ENCODE data around the gene NTN5. TPM values are rescaled to one million over a fixed set of nuclear protein-coding genes. Genes with fewer than 3 reads are reported as not detected.

The NTN5 gene
- total and polyA plus RNA-seq, 9 of the 15 experiments (the other 6 are each of a cell fraction or from before 2014, with no cell fraction given): not detected

GRCh38 chr19:48639483-48640375 is 33.1 kb downstream of the NTN5 start:
- H3K27ac ChIP-seq (ENCODE audit: extremely low read depth, low read depth, low read length): peak overlapping the region; percentile 91
- CTCF ChIA-PET (ENCODE audit: low intra/inter-chr PET ratio): interaction anchor here (0.7 kb wide), 1 partner anchor 145 kb away, joined by 3 read pairs; no protein-coding TSS in a partner anchor
- FAIRE-seq (peak; percentile 64), DNase-seq (ENCODE audit: extremely low read depth in 1 of 4, low spot score in 3 of 4) (peak; percentile 54 to 81 (median 61)), ATAC-seq (peak; percentile 7)
- H3K4me3 ChIP-seq: peak overlapping the region; percentile 51
- H3K9me3 ChIP-seq (replicated peaks; ENCODE audit: control insufficient read depth, insufficient read depth, low read depth, low read length): no peaks in the 10 kb centered on the region
- H4K20me1 ChIP-seq (replicated peaks; ENCODE audit: control insufficient read depth, insufficient read depth, low read length): 0 out of 2 replicates have a peak, but pooled peaks cover 4% of the 10 kb centered on the region
- peaks cover 30 to 56% of the 10 kb centered on the region in 2 experiments for H3K4me1 ChIP-seq (replicated peaks in 1 of 2; ENCODE audit: control insufficient read depth in 2 of 2, insufficient read depth in 2 of 2, low read length in 2 of 2)
- no peaks in the 10 kb centered on the region for H3K27me3 ChIP-seq (ENCODE audit: control insufficient read depth in 2 of 2, insufficient read depth in 2 of 2, low read length in 2 of 2)
- BruUV-seq (replicated peaks): TSS peak; percentile 76
- peak overlapping the region; percentile 100 for H3K4me2 ChIP-seq (ENCODE audit: insufficient read depth, low read length)
- H2AFZ ChIP-seq (ENCODE audit: low read depth, low read length): peak overlapping the region; percentile 93
- POLR2A ChIA-PET: interaction anchor here (0.6 to 1.6 kb wide), 9 partner anchors 8 to 354 kb away, joined by 3 to 7 read pairs (median 3); partner anchors contain the start of genes RPL18, RUVBL2 and SPHK2
- 2% methylated on average over 31 of the region's 33 CpGs for WGBS (ENCODE audit: insufficient coverage, low coverage, missing lambda C conversion rate)
- H3K9me1 ChIP-seq (ENCODE audit: control insufficient read depth, insufficient read depth, low read length): no peaks in the 10 kb centered on the region
- H3K79me2 ChIP-seq (ENCODE audit: control insufficient read depth, insufficient read depth, low read length): peaks cover 27% of the 10 kb centered on the region; the same call in 2 of the 3 replicates
- peak overlapping the region; percentile 78 to 94 for H3K9ac ChIP-seq (ENCODE audit: insufficient read depth in 1 of 2, low read depth in 2 of 2, low read length in 2 of 2)
- in situ Hi-C loops (cut with MboI): loop anchor here (5.0 to 10.0 kb wide), 2 partner anchors 198 to 335 kb away; partner anchors contain the start of gene HSD17B14
- no peaks in the 10 kb centered on the region for H3K36me3 ChIP-seq (ENCODE audit: control insufficient read depth, insufficient read depth, low read length)
- intact Hi-C loops (cut with micrococcal nuclease): no loop called here
- TF ChIP-seq SMAD2 (IDR thresholded peaks at IDR 0.05; ENCODE audit: low read depth, low read length) (no peak), ZBED1 (IDR thresholded peaks at IDR 0.05) (0 out of 2 replicates have a peak, but pooled peaks have one; percentile 41), SP1 (CRISPR knock-in tag; IDR thresholded peaks at IDR 0.05) (peak; percentile 28), ATF3 (IDR thresholded peaks at IDR 0.05) (peak; percentile 62), ATF3 (CRISPR knock-in tag; conservative IDR thresholded peaks at IDR 0.05) (0 out of 2 replicates have a peak, but pooled peaks have one; percentile 55), ZNF263 (CRISPR knock-in tag; IDR thresholded peaks at IDR 0.05; ENCODE audit: borderline replicate concordance) (peak; percentile 30; the same call in 1 of the 2 replicates), BACH1 (tag; IDR thresholded peaks at IDR 0.05) (no peak), NBN (IDR thresholded peaks at IDR 0.05; ENCODE audit: low read depth) (no peak), GTF3C2 (IDR thresholded peaks at IDR 0.05; ENCODE audit: borderline replicate concordance, extremely low read depth, insufficient read length) (no peak), SAFB (IDR thresholded peaks at IDR 0.05; ENCODE audit: borderline replicate concordance, low read depth, low read length) (no peak), ZNF384 (IDR thresholded peaks at IDR 0.05; ENCODE audit: low read depth, low read length) (peak; percentile 86), SMARCA4 (IDR thresholded peaks at IDR 0.05) (peak; percentile 67; the same call in 1 of the 2 replicates), PKNOX1 (IDR thresholded peaks at IDR 0.05) (peak; percentile 65), PHF8 (IDR thresholded peaks at IDR 0.05; ENCODE audit: borderline replicate concordance, low read length) (peak; percentile 65; the same call in 1 of the 2 replicates), NR2C2 (CRISPR knock-in tag; IDR thresholded peaks at IDR 0.05) (no peak), NR2C2 (tag; IDR thresholded peaks at IDR 0.05) (peak; percentile 68), NFE2 (IDR thresholded peaks at IDR 0.05; ENCODE audit: low read depth) (peak; percentile 23; the same call in 1 of the 2 replicates)
